Measurements from ENCODE around the gene CDY2A. TPM values are rescaled to one million over a fixed set of nuclear protein-coding genes. Genes with fewer than 3 reads are reported as not detected.

Gene CDY2A
- total RNA-seq, 2 experiments from 2014 or later = not detected

Other genes starting within 250 kb of the CDY2A start
- not detected for gene CDY2B, start 145.6 kb upstream of the CDY2A start, total RNA-seq